Fibroblast of lung (primary cell): ENCODE data around the gene THEM5. TPM values are rescaled to one million over a fixed set of nuclear protein-coding genes. Genes with fewer than 3 reads are reported as not detected.

ENCODE experiments used
- DNase-seq, 2 donors: peaks; one replicate each; pipeline versions ENCODE4 v3.0.0 to v3.0.0-alpha.2; 2010; ENCODE audit warnings: low read depth in 2 of 2
- H2AFZ ChIP-seq: 2 replicates; pipeline ENCODE4 v1.5.1; 2012; ENCODE audit warnings: low read length, control low read depth, inconsistent platforms
- H3K27ac ChIP-seq: 2 replicates; pipeline ENCODE4 v1.5.1; 2011; ENCODE audit warnings: low read length, control low read depth; ENCODE audit not compliant: insufficient read depth
- H3K27me3 ChIP-seq: 2 replicates; pipeline ENCODE4 v1.5.1; 2011; ENCODE audit warnings: mild to moderate bottlenecking, low read length; ENCODE audit not compliant: control insufficient read depth, insufficient read depth
- H3K36me3 ChIP-seq: 2 replicates; pipeline ENCODE4 v1.5.1; 2011; ENCODE audit warnings: low read length; ENCODE audit not compliant: control insufficient read depth, insufficient read depth
- H3K4me1 ChIP-seq: 2 replicates; pipeline ENCODE4 v1.5.1; 2011; ENCODE audit warnings: low read length; ENCODE audit not compliant: control insufficient read depth, insufficient read depth; ENCODE audit errors: extremely low read depth
- H3K4me2 ChIP-seq: 2 replicates; pipeline ENCODE4 v1.5.1; 2011; ENCODE audit warnings: low read length, control low read depth; ENCODE audit not compliant: insufficient read depth; ENCODE audit errors: extremely low read depth
- H3K4me3 ChIP-seq, 4 experiments: fragments of 200-600 bp in 1 of 4; sonication (generic) in 1 of 4; replicated peaks in 1 of 4; 2 replicates each; pipeline ENCODE4 v1.5.1; 2011 to 2016; ENCODE audit warnings: low read length in 4 of 4, low read depth in 3 of 4, mild to moderate bottlenecking in 3 of 4, control low read depth in 2 of 4, inconsistent platforms in 1 of 4, mixed read lengths in 1 of 4; ENCODE audit not compliant: insufficient read depth in 1 of 4; ENCODE audit errors: control extremely low read depth in 1 of 4
- H3K79me2 ChIP-seq: 2 replicates; pipeline ENCODE4 v1.5.1; 2012; ENCODE audit warnings: mild to moderate bottlenecking, low read length, inconsistent platforms; ENCODE audit not compliant: control insufficient read depth, insufficient read depth
- H3K9ac ChIP-seq: 2 replicates; pipeline ENCODE4 v1.5.1; 2011; ENCODE audit warnings: mild to moderate bottlenecking, low read length, control low read depth; ENCODE audit not compliant: insufficient read depth
- H3K9me3 ChIP-seq: 2 replicates; pipeline ENCODE4 v1.5.1; 2012; ENCODE audit warnings: low read depth, low read length; ENCODE audit not compliant: control insufficient read depth, insufficient read depth
- H4K20me1 ChIP-seq: 2 replicates; pipeline ENCODE4 v1.5.1; 2011; ENCODE audit warnings: low read length; ENCODE audit not compliant: control insufficient read depth, insufficient read depth; ENCODE audit errors: extremely low read depth
- EZH2 ChIP-seq: IDR thresholded peaks from 2 replicates; pipeline ENCODE4 v1.5.1; 2012; ENCODE audit warnings: low read length, control low read depth, mild to moderate bottlenecking; ENCODE audit errors: missing control alignments
- polyA plus RNA-seq, 2 donors: library from polyadenylated mRNA; depleted of rRNA in 1 of 2; stranded (reverse) in 1 of 2; unstranded in 1 of 2; fragments of >200 nt; gene quantifications; 2 replicates each; pipeline ENCODE4 v1.2.1, GENCODE V29; 2011 to 2012; ENCODE audit warnings: missing spikeins in 1 of 2
- total RNA-seq: library from RNA; depleted of rRNA; stranded (reverse); fragments of >200 nt; gene quantifications from 2 replicates; pipeline ENCODE4 v1.2.1, GENCODE V29; 2014
- TF ChIP-seq, protein P1 (sequence below), 2 donors: IDR thresholded peaks in 1 of 2; conservative IDR thresholded peaks in 1 of 2; 1 replicate in 1 of 2; 2 replicates in 1 of 2; pipeline ENCODE4 v1.5.1; 2011 to 2012; ENCODE audit warnings: low read length in 2 of 2, control low read depth in 1 of 2, inconsistent platforms in 1 of 2, low read depth in 1 of 2, mild to moderate bottlenecking in 1 of 2

THEM5 gene
- total and polyA plus RNA-seq, 2 donors (not counting 1 experiment from before 2014, with no cell fraction given) = not detected

DNA sequence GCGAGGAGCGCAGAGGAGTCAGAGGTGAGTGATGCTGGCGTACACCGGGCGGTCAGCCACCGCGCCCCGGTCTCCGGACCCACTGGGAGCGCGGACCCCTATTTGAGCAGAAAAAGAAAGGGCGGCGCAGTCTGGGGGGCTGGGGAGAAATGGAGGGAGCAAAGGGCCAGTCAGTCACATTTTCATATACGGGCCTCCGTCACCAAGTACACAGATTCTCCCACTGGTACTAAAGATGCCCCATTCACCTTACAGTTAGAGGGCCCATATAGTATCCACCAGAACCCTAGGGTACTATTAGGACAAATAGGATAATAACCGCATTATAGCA lies 14.5 kb downstream of the THEM5 start:
- H3K9me3 ChIP-seq = no peaks in the 10 kb centered on the region
- no peak overlapping the region for H2AFZ ChIP-seq

DNA sequence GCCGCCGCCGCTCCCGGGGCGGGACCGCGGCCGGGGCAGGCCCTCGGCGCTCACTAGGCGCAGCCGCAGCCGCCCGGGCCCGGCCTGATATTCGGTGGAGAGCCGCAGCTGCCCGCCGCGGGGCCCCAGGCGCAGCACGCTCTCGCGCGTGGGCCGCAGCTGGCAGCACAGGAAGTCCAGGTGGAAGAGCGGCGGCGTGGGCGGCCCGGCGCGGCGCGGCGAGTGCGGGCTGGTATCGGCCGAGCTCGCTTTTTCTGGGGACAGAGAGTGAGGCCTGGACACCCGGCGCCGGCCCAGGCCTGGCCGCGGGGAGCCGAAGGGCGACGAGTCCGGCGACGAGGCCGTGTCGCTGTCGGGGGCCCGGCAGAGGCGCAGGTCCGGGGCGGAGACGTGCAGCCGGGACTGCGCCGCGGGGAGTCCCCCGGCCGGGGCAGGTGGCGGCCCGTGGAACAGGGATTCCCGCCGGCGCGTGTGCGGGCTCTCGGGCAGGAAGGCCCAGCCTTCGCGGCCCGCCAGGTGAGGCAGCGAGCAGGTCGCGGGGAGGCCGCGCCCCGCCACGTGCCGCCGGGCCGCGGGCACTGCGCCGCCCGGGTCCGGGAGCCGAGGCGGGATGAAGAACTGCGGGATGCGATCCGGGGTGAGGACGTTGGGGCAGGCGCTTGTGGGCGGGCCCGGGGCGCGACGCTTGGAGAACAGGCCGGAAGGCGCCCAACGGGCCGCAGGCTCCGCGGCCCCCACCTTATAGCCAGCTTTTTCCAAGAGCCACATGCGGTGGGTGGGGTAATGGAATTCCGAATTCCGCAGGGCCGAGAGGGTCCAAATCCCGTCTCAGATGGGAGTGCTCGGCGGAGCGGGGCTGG lies 15.1 kb downstream of the THEM5 start:
- peak overlapping the region; percentile 51 for H3K4me2 ChIP-seq
- DNase-seq = no peak

More for the DNA sequence above, 14.5 kb downstream of the THEM5 start:
- Histone ChIP-seq H3K27ac (no peak overlapping the region), H4K20me1 (no peaks in the 10 kb centered on the region), H3K27me3 (peaks cover 46% of the 10 kb centered on the region), H3K4me2 (no peak overlapping the region), H3K9ac (no peak overlapping the region), H3K4me1 (no peaks in the 10 kb centered on the region), H3K4me3 (no peak overlapping the region), H3K36me3 (no peaks in the 10 kb centered on the region), H3K79me2 (no peaks in the 10 kb centered on the region)
- TF ChIP-seq, protein P1, sequence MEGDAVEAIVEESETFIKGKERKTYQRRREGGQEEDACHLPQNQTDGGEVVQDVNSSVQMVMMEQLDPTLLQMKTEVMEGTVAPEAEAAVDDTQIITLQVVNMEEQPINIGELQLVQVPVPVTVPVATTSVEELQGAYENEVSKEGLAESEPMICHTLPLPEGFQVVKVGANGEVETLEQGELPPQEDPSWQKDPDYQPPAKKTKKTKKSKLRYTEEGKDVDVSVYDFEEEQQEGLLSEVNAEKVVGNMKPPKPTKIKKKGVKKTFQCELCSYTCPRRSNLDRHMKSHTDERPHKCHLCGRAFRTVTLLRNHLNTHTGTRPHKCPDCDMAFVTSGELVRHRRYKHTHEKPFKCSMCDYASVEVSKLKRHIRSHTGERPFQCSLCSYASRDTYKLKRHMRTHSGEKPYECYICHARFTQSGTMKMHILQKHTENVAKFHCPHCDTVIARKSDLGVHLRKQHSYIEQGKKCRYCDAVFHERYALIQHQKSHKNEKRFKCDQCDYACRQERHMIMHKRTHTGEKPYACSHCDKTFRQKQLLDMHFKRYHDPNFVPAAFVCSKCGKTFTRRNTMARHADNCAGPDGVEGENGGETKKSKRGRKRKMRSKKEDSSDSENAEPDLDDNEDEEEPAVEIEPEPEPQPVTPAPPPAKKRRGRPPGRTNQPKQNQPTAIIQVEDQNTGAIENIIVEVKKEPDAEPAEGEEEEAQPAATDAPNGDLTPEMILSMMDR (conservative IDR thresholded peaks at IDR 0.05 in 1 of 2, IDR thresholded peaks at IDR 0.05 in 1 of 2; ENCODE audit: low read depth in 1 of 2, low read length in 2 of 2) = no peak
- TF ChIP-seq EZH2 = peak; percentile 37
- no peak for DNase-seq

GRCh38 chr1:151837884-151838221 lies 15.7 kb downstream of the THEM5 start:
- no peak overlapping the region for H2AFZ ChIP-seq

More for the DNA sequence above, 15.1 kb downstream of the THEM5 start:
- H2AFZ ChIP-seq = no peak overlapping the region
- H3K9me3 ChIP-seq = no peaks in the 10 kb centered on the region
- no peaks in the 10 kb centered on the region for H3K4me1 ChIP-seq
- H3K4me3 ChIP-seq = peak overlapping the region in 2 of 4 experiments; percentile 21 to 35
- TF ChIP-seq EZH2 = no peak
- TF ChIP-seq, protein P1 (conservative IDR thresholded peaks at IDR 0.05 in 1 of 2, IDR thresholded peaks at IDR 0.05 in 1 of 2; ENCODE audit: low read depth in 1 of 2, low read length in 2 of 2) = no peak
- no peak overlapping the region for H3K9ac ChIP-seq
- no peaks in the 10 kb centered on the region for H3K79me2 ChIP-seq
- H3K27me3 ChIP-seq = peaks cover 46% of the 10 kb centered on the region
- H3K36me3 ChIP-seq = no peaks in the 10 kb centered on the region
- no peaks in the 10 kb centered on the region for H4K20me1 ChIP-seq
- H3K27ac ChIP-seq = no peak overlapping the region

More at GRCh38 chr1:151837884-151838221, 15.7 kb downstream of the THEM5 start:
- no peak for DNase-seq
- no peak overlapping the region for H3K9ac ChIP-seq
- no peak overlapping the region for H3K27ac ChIP-seq
- no peaks in the 10 kb centered on the region for H3K79me2 ChIP-seq
- no peaks in the 10 kb centered on the region for H4K20me1 ChIP-seq
- no peak overlapping the region for H3K4me2 ChIP-seq
- H3K27me3 ChIP-seq = peaks cover 46% of the 10 kb centered on the region
- TF ChIP-seq, protein P1 (conservative IDR thresholded peaks at IDR 0.05 in 1 of 2, IDR thresholded peaks at IDR 0.05 in 1 of 2; ENCODE audit: low read depth in 1 of 2, low read length in 2 of 2) = no peak
- TF ChIP-seq EZH2 = peak; percentile 87
- H3K4me1 ChIP-seq = no peaks in the 10 kb centered on the region
- H3K4me3 ChIP-seq = no peak overlapping the region
- H3K9me3 ChIP-seq = no peaks in the 10 kb centered on the region
- H3K36me3 ChIP-seq = no peaks in the 10 kb centered on the region
